ENCODE measurements around the gene HDAC4.

HDAC4 gene

GRCh38 chr2:239397931-239398471 lies 2.8 kb downstream of the HDAC4 start:
- no peak for DNase-seq (ENCODE audit: low read depth)

- no peak for DNase-seq (ENCODE audit: low read depth)
Measured at GRCh38 chr2:239396881-239397681, 3.7 kb downstream of the HDAC4 start.

- no peak for DNase-seq (ENCODE audit: low read depth)
Measured at GRCh38 chr2:239395524-239395923, 5.3 kb downstream of the HDAC4 start.

GRCh38 chr2:239394978-239395377 lies 5.8 kb downstream of the HDAC4 start:
- DNase-seq (ENCODE audit: low read depth) = no peak

- no peak for DNase-seq (ENCODE audit: low read depth)
Measured at GRCh38 chr2:239394346-239394945, 6.4 kb downstream of the HDAC4 start.

GRCh38 chr2:239393941-239394340 lies 6.9 kb downstream of the HDAC4 start:
- no peak for DNase-seq (ENCODE audit: low read depth)

GRCh38 chr2:239393388-239393940 lies 7.4 kb downstream of the HDAC4 start:
- no peak for DNase-seq (ENCODE audit: low read depth)

- no peak for DNase-seq (ENCODE audit: low read depth)
Measured at GRCh38 chr2:239392688-239393387, 8.0 kb downstream of the HDAC4 start.

GRCh38 chr2:239392072-239392357 lies 8.8 kb downstream of the HDAC4 start:
- DNase-seq (ENCODE audit: low read depth) = no peak

- DNase-seq (ENCODE audit: low read depth) = no peak
Measured at GRCh38 chr2:239391286-239392071, 9.3 kb downstream of the HDAC4 start.

- DNase-seq (ENCODE audit: low read depth) = no peak
Measured at GRCh38 chr2:239390546-239391285, 10.1 kb downstream of the HDAC4 start.

GRCh38 chr2:239389414-239390329 lies 11.1 kb downstream of the HDAC4 start:
- DNase-seq (ENCODE audit: low read depth) = no peak

GRCh38 chr2:239388236-239389151 lies 12.3 kb downstream of the HDAC4 start:
- no peak for DNase-seq (ENCODE audit: low read depth)

- no peak for DNase-seq (ENCODE audit: low read depth)
Measured at GRCh38 chr2:239387811-239388210, 13.0 kb downstream of the HDAC4 start.

GRCh38 chr2:239386872-239387445 lies 13.9 kb downstream of the HDAC4 start:
- no peak for DNase-seq (ENCODE audit: low read depth)

GRCh38 chr2:239386001-239386670 lies 14.7 kb downstream of the HDAC4 start:
- no peak for DNase-seq (ENCODE audit: low read depth)

- DNase-seq (ENCODE audit: low read depth) = no peak
Measured at GRCh38 chr2:239385096-239386000, 15.5 kb downstream of the HDAC4 start.
